HL-60 (cell line): ENCODE data around the gene ATXN7.

ENCODE experiments used
- DNase-seq, 2 experiments: peaks; one replicate each; pipeline ENCODE4 v3.0.0-alpha.2; 2010 to 2020; ENCODE audit warnings: low read depth in 1 of 2, low spot score in 1 of 2
- H3K27ac ChIP-seq: fragments of 250-450 bp; sonication (Bioruptor Pico); replicated peaks from 2 replicates; pipeline ENCODE4 v1.5.1; 2020; ENCODE audit warnings: mild to moderate bottlenecking, moderate library complexity
- H3K27me3 ChIP-seq: fragments of 250-450 bp; sonication (Bioruptor Pico); 2 replicates; pipeline ENCODE4 v1.5.1; 2021; ENCODE audit warnings: mild to moderate bottlenecking, moderate library complexity; ENCODE audit not compliant: insufficient read depth, poor library complexity, severe bottlenecking
- H3K4me3 ChIP-seq: replicated peaks from 2 replicates; pipeline ENCODE4 v1.5.1; 2011; ENCODE audit warnings: mild to moderate bottlenecking, control low read depth, low read length; ENCODE audit not compliant: insufficient read depth
- GABPA ChIP-seq: IDR thresholded peaks from 2 replicates; pipeline ENCODE4 v1.6.1; 2012; ENCODE audit warnings: low read depth
- POLR2AphosphoS5 ChIP-seq: IDR thresholded peaks from 2 replicates; pipeline ENCODE4 v1.6.1; 2012; ENCODE audit warnings: low read depth
- SPI1 ChIP-seq: IDR thresholded peaks from 2 replicates; pipeline ENCODE4 v1.6.1; 2012; ENCODE audit warnings: low read depth, mild to moderate bottlenecking, borderline replicate concordance
- TF ChIP-seq, protein P1 (sequence below): IDR thresholded peaks from one replicate; pipeline ENCODE4 v1.5.1; 2011; ENCODE audit warnings: low read length, control low read depth, inconsistent platforms; ENCODE audit not compliant: insufficient read depth
- TF ChIP-seq, protein P2 (sequence below): IDR thresholded peaks from 2 replicates; pipeline ENCODE4 v1.6.1; 2012; ENCODE audit warnings: low read depth; ENCODE audit not compliant: insufficient replicate concordance

Gene ATXN7

DNA sequence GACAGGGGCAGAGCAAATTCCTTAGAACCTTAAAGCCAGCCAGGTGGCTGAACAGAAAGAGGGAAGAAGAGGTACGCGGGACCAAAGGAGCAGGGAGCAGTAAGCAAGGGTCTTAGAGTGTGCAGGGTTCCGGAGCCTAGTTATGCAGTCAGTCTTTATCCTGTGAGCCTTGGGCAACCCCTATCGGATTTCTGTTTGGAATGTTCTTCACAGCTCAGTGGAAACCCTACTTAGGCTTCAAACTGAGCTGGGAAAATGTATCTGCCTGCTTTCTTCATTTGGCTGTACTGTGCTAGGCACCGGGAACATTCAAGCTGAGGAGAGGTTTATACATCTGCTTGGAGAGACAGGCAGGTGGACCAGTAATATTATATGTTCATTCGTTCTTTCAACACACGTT is 122.5 kb downstream of the ATXN7 start:
- TF ChIP-seq POLR2AphosphoS5 = no peak
- TF ChIP-seq, protein P1, sequence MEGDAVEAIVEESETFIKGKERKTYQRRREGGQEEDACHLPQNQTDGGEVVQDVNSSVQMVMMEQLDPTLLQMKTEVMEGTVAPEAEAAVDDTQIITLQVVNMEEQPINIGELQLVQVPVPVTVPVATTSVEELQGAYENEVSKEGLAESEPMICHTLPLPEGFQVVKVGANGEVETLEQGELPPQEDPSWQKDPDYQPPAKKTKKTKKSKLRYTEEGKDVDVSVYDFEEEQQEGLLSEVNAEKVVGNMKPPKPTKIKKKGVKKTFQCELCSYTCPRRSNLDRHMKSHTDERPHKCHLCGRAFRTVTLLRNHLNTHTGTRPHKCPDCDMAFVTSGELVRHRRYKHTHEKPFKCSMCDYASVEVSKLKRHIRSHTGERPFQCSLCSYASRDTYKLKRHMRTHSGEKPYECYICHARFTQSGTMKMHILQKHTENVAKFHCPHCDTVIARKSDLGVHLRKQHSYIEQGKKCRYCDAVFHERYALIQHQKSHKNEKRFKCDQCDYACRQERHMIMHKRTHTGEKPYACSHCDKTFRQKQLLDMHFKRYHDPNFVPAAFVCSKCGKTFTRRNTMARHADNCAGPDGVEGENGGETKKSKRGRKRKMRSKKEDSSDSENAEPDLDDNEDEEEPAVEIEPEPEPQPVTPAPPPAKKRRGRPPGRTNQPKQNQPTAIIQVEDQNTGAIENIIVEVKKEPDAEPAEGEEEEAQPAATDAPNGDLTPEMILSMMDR = no peak
- no peaks in the 10 kb centered on the region for H3K27me3 ChIP-seq
- no peak overlapping the region for H3K4me3 ChIP-seq
- DNase-seq = no peak
- H3K27ac ChIP-seq = no peak overlapping the region

DNA sequence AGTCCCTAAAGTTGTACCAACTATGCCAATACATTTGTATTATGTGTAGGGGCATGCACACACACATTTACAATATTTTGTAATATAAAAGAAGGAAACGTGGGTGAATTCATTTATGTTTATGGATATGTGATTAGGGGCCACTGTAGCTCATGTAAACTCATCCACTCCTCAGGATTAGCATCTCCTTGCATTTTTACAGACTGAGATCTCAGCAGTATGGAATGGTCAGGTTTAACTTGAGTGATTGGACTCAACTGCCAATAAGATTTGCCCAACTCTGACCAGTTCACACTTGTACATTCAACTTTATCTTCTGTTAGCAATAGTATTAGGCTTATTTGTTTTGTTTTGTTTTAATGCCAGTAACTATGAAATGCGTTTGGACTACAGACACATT is 123.2 kb downstream of the ATXN7 start:
- no peak overlapping the region for H3K27ac ChIP-seq
- no peaks in the 10 kb centered on the region for H3K27me3 ChIP-seq
- DNase-seq = no peak
- no peak for TF ChIP-seq SPI1
- no peak for TF ChIP-seq GABPA
- no peak for TF ChIP-seq POLR2AphosphoS5
- TF ChIP-seq, protein P2, sequence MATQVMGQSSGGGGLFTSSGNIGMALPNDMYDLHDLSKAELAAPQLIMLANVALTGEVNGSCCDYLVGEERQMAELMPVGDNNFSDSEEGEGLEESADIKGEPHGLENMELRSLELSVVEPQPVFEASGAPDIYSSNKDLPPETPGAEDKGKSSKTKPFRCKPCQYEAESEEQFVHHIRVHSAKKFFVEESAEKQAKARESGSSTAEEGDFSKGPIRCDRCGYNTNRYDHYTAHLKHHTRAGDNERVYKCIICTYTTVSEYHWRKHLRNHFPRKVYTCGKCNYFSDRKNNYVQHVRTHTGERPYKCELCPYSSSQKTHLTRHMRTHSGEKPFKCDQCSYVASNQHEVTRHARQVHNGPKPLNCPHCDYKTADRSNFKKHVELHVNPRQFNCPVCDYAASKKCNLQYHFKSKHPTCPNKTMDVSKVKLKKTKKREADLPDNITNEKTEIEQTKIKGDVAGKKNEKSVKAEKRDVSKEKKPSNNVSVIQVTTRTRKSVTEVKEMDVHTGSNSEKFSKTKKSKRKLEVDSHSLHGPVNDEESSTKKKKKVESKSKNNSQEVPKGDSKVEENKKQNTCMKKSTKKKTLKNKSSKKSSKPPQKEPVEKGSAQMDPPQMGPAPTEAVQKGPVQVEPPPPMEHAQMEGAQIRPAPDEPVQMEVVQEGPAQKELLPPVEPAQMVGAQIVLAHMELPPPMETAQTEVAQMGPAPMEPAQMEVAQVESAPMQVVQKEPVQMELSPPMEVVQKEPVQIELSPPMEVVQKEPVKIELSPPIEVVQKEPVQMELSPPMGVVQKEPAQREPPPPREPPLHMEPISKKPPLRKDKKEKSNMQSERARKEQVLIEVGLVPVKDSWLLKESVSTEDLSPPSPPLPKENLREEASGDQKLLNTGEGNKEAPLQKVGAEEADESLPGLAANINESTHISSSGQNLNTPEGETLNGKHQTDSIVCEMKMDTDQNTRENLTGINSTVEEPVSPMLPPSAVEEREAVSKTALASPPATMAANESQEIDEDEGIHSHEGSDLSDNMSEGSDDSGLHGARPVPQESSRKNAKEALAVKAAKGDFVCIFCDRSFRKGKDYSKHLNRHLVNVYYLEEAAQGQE = no peak
- TF ChIP-seq, protein P1 = no peak
- no peak overlapping the region for H3K4me3 ChIP-seq

DNA sequence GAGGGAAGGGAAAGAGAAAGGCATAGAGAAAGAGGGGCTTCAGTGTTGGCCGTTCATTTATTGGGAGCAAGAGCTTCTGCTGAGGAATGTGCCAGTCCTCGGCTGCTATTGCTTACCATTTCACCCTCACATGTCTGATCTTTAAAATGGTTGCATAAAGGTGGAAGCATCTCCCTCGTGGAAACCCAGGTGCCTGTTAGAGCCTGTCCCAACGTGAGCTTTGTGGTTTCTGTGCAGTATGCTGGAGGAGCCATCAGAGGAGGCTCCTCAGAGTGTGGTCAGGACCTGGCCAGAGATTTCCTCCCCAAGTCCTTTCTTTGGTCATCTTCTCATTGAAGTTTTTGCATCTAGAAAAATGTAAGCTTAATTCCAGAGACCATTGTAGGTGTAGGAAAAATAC is 125.3 kb downstream of the ATXN7 start:
- Histone ChIP-seq H3K4me3 (no peak overlapping the region), H3K27me3 (no peaks in the 10 kb centered on the region), H3K27ac (no peak overlapping the region)
- no peak for DNase-seq
- no peak for TF ChIP-seq POLR2AphosphoS5

DNA sequence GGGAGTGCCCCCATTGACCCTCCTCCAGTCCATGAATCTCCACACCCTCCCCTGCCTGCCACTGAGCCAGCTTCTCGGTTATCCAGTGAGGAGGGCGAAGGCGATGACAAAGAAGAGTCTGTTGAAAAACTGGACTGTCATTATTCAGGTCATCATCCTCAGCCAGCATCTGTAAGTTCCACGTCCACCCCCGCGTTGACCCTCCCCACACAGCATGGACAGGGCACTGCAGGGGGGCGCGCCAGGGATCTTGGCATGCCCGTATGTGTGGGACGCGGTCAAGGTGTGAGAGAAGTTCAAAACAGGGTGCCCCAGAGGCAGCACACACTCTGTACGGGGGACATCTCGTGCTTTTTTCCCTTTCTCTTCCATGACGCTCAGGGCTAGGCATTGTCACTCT is 126.5 kb downstream of the ATXN7 start:
- no peaks in the 10 kb centered on the region for H3K27me3 ChIP-seq
- no peak overlapping the region for H3K4me3 ChIP-seq
- TF ChIP-seq, protein P2 = no peak
- TF ChIP-seq SPI1 (no peak), POLR2AphosphoS5 (no peak), GABPA (no peak)
- TF ChIP-seq, protein P1 = no peak
- DNase-seq = no peak
- no peak overlapping the region for H3K27ac ChIP-seq

DNA sequence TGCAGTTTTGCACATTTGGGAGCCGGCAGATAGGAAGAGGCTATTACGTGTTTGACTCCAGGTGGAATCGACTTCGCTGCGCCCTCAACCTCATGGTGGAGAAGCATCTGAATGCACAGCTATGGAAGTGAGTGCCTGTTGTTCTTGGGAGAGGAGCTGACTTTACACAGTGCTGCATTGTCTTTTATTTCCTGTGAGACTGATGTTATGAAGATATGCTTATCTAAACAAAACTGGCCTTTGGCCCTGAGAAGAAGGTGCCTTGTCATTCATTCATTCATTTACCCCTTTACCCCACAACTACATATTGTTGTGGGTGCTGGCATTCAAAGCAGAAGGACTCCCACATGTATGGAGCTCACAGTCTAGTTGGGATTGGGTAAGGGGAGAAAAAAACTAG is 127.1 kb downstream of the ATXN7 start:
- Histone ChIP-seq H3K27ac (no peak overlapping the region), H3K27me3 (no peaks in the 10 kb centered on the region), H3K4me3 (no peak overlapping the region)
- no peak for DNase-seq
- TF ChIP-seq GABPA = no peak
- no peak for TF ChIP-seq POLR2AphosphoS5
- TF ChIP-seq, protein P1 = no peak
- TF ChIP-seq, protein P2 = no peak
- no peak for TF ChIP-seq SPI1
